ENCODE data around the gene COL23A1.

Gene COL23A1

DNA sequence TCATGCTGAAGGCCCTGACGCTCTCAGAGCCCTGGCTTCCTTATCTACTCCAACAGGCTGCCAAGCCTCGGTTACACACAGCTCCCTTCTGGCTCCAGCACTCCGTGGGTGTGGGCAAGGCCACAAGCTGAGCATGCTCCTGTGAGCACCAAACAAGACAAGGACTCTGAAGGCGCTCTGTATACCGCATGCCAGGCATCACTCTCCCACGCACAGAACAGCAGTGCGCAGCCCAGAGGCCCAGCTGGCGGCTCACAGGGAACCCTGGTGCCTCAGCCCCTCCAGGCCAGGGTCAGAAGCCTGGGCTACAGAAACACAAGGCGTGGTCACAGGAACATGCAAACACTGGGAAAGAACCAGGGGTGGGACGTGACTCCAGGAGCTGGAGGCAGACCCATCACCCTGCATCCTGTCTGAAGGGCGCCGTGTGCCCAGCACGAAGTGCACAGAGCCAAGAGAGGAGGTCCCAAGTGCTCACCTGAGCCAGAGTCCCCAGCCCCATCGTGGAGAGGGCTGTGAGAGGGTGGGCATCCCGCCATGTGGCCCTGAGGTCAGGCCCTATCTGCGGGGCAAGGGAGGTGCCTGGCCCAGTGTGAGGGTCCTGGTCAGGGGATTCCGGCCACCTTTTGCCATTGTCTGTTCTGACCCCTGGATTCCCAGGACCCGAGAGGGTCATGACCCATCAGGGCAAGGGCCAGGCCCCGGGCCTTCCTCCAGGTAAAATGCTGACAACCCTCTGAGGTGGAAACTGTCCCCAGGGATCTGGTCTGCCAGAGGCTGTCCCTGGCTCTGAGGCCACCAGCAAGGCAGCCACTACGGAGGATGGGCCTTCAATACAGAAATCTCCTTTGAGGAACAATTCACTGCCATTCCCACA lies 54.7 kb downstream of the COL23A1 start:
- H3K4me3 ChIP-seq (ENCODE audit: low read depth, low read length) = no peak overlapping the region

DNA sequence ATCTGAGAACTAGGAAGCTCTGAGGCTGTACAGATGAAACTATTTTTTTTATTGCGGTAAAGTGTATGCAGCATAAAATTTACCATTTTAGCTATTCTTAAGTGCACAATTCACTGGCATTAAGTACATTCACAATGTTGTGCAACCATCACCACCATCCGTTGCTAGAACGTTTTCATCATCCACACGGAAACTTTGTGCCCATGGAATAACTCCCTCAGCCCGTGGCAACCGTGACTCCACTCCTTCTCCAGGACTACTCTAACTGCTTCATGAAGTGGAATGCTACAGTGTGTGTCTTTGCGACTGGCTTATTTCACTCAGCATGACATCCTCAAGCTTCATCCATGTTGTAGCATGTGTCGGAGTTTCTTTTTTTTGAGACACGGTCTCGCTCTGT lies 57.1 kb downstream of the COL23A1 start:
- no peak overlapping the region for H3K4me3 ChIP-seq (ENCODE audit: low read depth, low read length)

- no peak overlapping the region for H3K4me3 ChIP-seq (ENCODE audit: low read depth, low read length)
Measured at GRCh38 chr5:178532666-178533065, 57.5 kb downstream of the COL23A1 start.

GRCh38 chr5:178532236-178532635 lies 58.0 kb downstream of the COL23A1 start:
- H3K4me3 ChIP-seq (ENCODE audit: low read depth, low read length) = no peak overlapping the region

DNA sequence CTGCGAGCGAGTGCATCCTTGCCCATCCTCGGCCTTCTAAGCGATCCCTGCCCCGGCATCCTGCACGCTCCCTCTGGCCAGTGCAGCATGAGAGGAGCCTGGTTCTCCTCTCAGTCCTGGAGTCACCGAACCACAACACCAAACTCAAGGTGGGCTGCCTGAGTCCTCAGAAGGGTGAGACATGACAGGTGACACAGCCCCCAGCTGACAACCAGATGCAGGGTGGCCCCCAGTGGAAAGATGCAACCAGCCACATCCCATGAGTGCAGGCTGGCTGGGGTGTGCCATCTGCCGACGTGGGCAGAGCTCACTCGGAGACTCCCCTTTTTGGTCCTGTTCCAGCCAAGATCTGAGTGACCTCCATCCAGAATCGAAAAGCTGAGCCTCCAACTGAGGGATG lies 58.4 kb downstream of the COL23A1 start:
- no peak overlapping the region for H3K4me3 ChIP-seq (ENCODE audit: low read depth, low read length)

GRCh38 chr5:178530526-178530925 lies 59.7 kb downstream of the COL23A1 start:
- H3K4me3 ChIP-seq (ENCODE audit: low read depth, low read length) = no peak overlapping the region

DNA sequence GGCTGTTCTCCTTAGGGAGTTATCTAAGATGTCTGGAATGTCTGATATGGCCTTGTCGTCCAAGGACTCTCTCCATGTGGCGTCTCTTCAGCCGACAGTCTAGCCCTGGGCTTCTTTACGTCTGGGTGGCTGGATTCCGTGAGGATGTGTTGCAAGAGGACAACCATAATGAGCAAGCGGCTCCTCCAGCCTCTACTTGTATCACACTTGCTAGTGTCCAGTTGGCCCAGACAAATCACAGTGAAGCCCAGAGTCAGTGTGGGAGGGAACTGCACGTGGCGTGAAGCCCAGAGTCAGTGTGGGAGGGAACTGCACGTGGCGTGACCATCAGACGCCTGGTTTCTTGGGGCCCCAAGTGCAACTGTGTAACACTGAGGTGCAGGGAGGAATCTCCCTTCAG lies 61.1 kb downstream of the COL23A1 start:
- H3K4me3 ChIP-seq (ENCODE audit: low read depth, low read length) = no peak overlapping the region

DNA sequence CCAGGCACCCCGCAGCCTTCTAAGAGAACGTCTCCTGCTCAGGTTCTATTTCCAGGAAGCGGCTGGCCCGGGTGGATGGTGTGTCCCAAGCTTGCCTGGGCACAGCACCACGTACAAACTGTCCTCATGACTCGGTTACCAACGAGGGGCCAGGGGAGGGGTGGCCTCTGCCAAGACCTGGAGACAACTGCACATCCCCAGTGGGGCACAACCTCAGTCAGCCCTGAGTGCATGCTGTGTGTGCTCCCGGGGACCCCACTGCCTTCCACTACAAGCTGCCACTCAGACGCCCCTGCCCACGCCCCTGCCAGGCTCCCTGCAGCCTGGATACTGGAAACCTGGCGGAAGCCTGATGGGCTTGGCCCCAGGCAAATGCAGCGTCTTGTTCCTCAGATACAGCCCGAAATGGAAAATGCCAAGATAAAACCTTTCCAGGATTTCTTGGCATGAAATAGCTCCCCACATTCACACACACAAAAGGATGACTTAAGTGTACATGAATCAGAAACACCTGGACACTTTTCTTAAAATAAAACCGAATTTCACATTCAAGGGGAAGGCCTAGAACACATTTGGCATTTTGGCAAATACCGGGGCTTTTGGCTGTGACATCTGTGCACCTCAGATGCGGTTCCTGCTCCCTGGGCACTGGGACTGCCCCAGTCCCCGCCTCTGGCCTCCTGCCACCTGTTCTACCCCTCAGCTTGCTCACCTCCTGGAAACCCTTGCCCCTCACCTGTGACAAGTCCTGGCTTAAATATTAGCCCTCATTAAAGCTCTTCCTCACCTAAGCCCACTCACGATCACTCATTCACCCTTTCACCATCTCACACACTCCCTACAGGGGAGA lies 62.5 kb downstream of the COL23A1 start:
- H3K4me3 ChIP-seq (ENCODE audit: low read depth, low read length) = no peak overlapping the region

DNA sequence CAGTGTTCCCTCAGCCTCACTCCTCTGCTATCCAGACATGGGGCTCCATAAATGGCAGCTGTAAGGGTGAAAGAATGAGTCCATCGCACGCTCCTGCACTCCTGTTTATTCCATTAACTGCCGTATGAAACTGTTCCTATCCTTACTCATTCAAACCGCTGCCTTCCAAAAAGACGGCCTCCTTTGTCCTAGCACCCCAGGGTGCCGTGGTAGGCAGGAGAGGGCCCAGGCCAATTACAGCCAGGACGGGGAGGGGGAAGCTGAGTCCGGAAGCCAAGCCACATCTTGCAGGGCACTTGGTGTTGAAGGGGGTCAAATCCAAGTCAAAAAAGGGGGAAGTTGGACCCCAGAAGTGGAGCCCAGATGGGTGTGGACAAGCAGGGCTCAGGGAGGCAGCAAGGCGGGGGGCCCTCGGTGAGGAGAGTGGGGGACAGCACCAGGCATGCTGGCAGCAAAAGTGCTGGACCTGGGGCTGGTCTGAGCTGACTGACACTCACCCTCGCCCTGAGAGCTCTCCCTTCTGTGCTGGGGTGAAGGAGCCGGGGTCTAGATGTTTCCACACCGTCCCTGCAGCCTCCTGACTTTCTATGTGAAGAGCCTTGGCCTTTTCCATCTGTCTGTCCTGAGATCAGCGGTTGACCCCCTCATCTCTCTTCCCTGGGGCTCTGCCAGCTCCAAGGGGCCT lies 63.3 kb downstream of the COL23A1 start:
- no peak overlapping the region for H3K4me3 ChIP-seq (ENCODE audit: low read depth, low read length)

DNA sequence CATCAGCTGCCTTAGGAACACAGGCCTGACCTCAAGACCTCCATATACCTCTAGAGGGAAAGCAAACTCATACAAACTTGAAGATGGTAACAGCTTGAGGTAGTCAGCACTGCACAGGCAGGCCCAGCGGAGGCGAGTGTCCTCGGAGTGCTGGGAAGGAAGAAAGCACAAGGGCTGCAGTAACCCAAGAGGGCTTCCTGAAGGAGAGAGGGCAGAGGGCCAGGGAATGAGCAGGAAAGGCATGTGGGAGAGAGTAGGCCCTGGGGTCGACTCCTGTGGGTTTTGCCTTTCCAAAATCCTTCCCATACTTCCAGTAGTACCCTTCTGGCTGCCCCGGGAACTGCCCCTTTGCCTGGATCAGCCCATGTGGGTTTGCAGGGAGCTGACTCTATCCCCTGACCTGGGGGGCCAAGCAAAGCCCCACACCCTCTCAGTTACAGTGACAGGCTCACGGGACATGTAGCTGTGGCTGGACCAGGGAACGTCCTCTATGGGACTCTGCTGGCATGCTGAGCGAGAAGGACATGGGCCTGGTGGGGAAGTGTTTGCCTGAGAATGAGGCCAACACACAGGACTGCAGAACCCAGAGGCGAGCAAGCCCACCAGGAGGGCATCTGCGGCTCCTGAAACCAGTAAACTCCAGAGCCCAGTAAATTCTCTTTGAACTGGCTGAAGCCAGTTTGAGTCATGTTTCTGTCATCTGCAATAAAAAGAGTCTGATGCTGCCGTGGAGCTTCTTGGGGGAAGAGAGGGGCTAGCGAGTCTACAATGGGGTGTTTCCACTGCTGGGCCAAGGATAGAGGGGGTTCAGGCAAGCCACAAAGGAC lies 64.1 kb downstream of the COL23A1 start:
- no peak overlapping the region for H3K4me3 ChIP-seq (ENCODE audit: low read depth, low read length)

GRCh38 chr5:178524093-178524882 lies 65.9 kb downstream of the COL23A1 start:
- H3K4me3 ChIP-seq (ENCODE audit: low read depth, low read length) = no peak overlapping the region

DNA sequence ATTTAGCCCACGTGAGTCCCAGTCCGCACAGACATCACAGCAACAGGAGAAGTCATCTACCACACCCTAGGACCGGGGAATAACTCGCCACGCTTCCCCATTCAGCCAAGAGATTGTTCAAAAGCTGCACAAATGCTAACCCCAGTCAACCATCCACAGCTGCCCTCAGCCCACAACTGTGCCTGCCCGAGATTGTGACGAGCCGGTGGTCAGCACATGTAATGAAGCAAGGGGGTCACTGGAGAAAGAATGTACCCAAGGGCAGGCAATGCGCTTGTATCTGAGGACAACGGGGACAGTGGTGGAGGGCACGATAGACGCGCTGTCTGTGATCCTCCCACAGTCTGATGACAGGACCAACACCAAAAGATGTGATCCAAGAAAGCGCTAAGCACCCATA lies 67.8 kb downstream of the COL23A1 start:
- no peak overlapping the region for H3K4me3 ChIP-seq (ENCODE audit: low read depth, low read length)

GRCh38 chr5:178520851-178521250 lies 69.3 kb downstream of the COL23A1 start:
- H3K4me3 ChIP-seq (ENCODE audit: low read depth, low read length) = no peak overlapping the region

- H3K4me3 ChIP-seq (ENCODE audit: low read depth, low read length) = no peak overlapping the region
Measured at GRCh38 chr5:178519804-178520203, 70.4 kb downstream of the COL23A1 start.

DNA sequence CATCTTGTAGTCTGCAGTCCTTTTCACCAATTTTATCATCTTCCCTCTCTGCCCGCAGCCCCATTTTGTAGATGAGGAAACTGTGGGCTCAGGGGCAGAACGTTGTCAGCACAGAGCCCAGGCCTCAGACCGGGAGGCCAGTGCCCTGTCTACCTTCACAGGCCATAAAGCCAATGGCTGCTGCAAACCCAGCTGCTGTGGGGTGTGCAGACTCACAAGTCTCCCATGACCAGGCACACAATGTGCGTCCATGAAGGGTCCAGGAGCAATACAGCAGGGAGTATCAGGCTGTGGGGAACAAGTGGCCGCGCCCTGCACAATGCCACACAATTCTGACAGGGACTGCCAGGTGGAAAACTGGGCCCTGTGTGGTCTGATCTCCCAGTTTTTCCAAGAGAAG lies 71.0 kb downstream of the COL23A1 start:
- H3K4me3 ChIP-seq (ENCODE audit: low read depth, low read length) = no peak overlapping the region

- H3K4me3 ChIP-seq (ENCODE audit: low read depth, low read length) = no peak overlapping the region
Measured at GRCh38 chr5:178516504-178517235, 73.5 kb downstream of the COL23A1 start.

GRCh38 chr5:178515776-178516503 lies 74.3 kb downstream of the COL23A1 start:
- H3K4me3 ChIP-seq (ENCODE audit: low read depth, low read length) = no peak overlapping the region

GRCh38 chr5:178514851-178515418 lies 75.3 kb downstream of the COL23A1 start:
- no peak overlapping the region for H3K4me3 ChIP-seq (ENCODE audit: low read depth, low read length)

Data from iPS-11a (cell line).